H1 (cell line): Measurements from ENCODE around the gene ZNF839. TPM values are rescaled to one million over a fixed set of nuclear protein-coding genes. Genes with fewer than 3 reads are reported as not detected.

Source experiments
- CTCF ChIA-PET: fragments of 300-600 bp; sonication (Branson Sonifier 250); formaldehyde crosslinking; loops from one replicate; lab custom pipeline; 2021; ENCODE audit not compliant: partially characterized antibody; lab: Charles Lee
- POLR2A ChIA-PET: fragments of 300-600 bp; sonication (Branson Sonifier 250); formaldehyde crosslinking; loops from one replicate; lab custom pipeline; 2021; ENCODE audit warnings: inconsistent platforms; ENCODE audit not compliant: partially characterized antibody; lab: Charles Lee
- DNase-seq, 2 experiments: peaks; one replicate each; pipeline versions ENCODE4 v3.0.0 to v3.0.0-alpha.2; 2010 to 2022; ENCODE audit warnings: low spot score in 2 of 2, low read depth in 1 of 2, mixed read lengths in 1 of 2
- FAIRE-seq: peaks from 2 replicates; lab custom pipeline; 2011; peaks lifted over from hg19 to GRCh38; lab: Jason Lieb, UNC
- H2AFZ ChIP-seq: 2 replicates; pipeline ENCODE4 v1.8.1; 2012; ENCODE audit warnings: low read length, inconsistent platforms
- H2AK5ac ChIP-seq: 2 replicates; pipeline ENCODE4 v1.6.1; 2013; ENCODE audit warnings: low read depth, low read length
- H2BK120ac ChIP-seq: replicated peaks from 2 replicates; pipeline ENCODE3; 2013; ENCODE audit warnings: low read depth, low read length, inconsistent platforms
- H2BK12ac ChIP-seq: 2 replicates; pipeline ENCODE4 v1.6.1; 2013; ENCODE audit warnings: low read depth, low read length
- H2BK15ac ChIP-seq: 2 replicates; pipeline ENCODE4 v1.6.1; 2013; ENCODE audit warnings: low read length
- H2BK20ac ChIP-seq: 2 replicates; pipeline ENCODE4 v1.6.1; 2013; ENCODE audit warnings: low read length
- H2BK5ac ChIP-seq: 2 replicates; pipeline ENCODE4 v1.6.1; 2013; ENCODE audit warnings: low read depth, low read length
- H3K14ac ChIP-seq: 2 replicates; pipeline ENCODE4 v1.6.1; 2013; ENCODE audit warnings: inconsistent platforms; ENCODE audit not compliant: insufficient read length
- H3K18ac ChIP-seq: 2 replicates; pipeline ENCODE4 v1.6.1; 2013; ENCODE audit warnings: low read length; ENCODE audit errors: extremely low read depth
- H3K23ac ChIP-seq: 2 replicates; pipeline ENCODE4 v1.6.1; 2013; ENCODE audit warnings: inconsistent platforms; ENCODE audit not compliant: insufficient read length
- H3K23me2 ChIP-seq: 2 replicates; pipeline ENCODE4 v1.6.1; 2013; ENCODE audit warnings: low read depth, low read length
- H3K27ac ChIP-seq: 2 replicates; pipeline ENCODE4 v1.6.1; 2011; ENCODE audit warnings: low read depth, low read length, inconsistent platforms
- H3K27me3 ChIP-seq, 4 experiments: replicated peaks in 1 of 4; 1 replicate in 1 of 4; 2 replicates in 3 of 4; pipeline versions ENCODE4 v1.6.1 to v1.8.1; 2011 to 2013; ENCODE audit warnings: low read length in 3 of 4, mild to moderate bottlenecking in 3 of 4, inconsistent platforms in 2 of 4, mixed read lengths in 2 of 4, moderate library complexity in 1 of 4; ENCODE audit not compliant: control insufficient read depth in 3 of 4, insufficient read depth in 3 of 4; ENCODE audit errors: extremely low read depth in 1 of 4
- H3K36me3 ChIP-seq, 4 experiments: 2 replicates each; pipeline versions ENCODE4 v1.6.1 to v1.8.1; 2011 to 2013; ENCODE audit warnings: mild to moderate bottlenecking in 4 of 4, low read length in 3 of 4, moderate library complexity in 2 of 4, control low read depth in 1 of 4, inconsistent platforms in 1 of 4; ENCODE audit not compliant: insufficient read depth in 4 of 4, control insufficient read depth in 2 of 4
- H3K4ac ChIP-seq: replicated peaks from 2 replicates; pipeline ENCODE3; 2013; ENCODE audit warnings: low read length, low read depth, mixed read lengths, inconsistent platforms; ENCODE audit not compliant: insufficient read length
- H3K4me1 ChIP-seq, 4 experiments: replicated peaks in 1 of 4; 1 replicate in 1 of 4; 2 replicates in 3 of 4; pipeline versions ENCODE4 v1.6.1 to v1.8.1; 2011 to 2013; ENCODE audit warnings: low read length in 3 of 4, inconsistent platforms in 2 of 4, mixed read lengths in 1 of 4; ENCODE audit not compliant: insufficient read depth in 4 of 4, control insufficient read depth in 3 of 4
- H3K4me2 ChIP-seq, 2 experiments: 2 replicates each; pipeline versions ENCODE4 v1.6.1 to v1.8.1; 2011 to 2013; ENCODE audit warnings: low read depth in 2 of 2, low read length in 2 of 2, control low read depth in 1 of 2, inconsistent platforms in 1 of 2, mild to moderate bottlenecking in 1 of 2; ENCODE audit not compliant: insufficient read depth in 1 of 2
- H3K4me3 ChIP-seq, 4 experiments: fragments of 200-600, 300-600 bp in 1 of 4; sonication (generic), shearing (Covaris generic), sonication (Bioruptor Twin) in 1 of 4; 2 replicates each; pipeline versions ENCODE4 v1.5.1 to v1.8.1; 2011 to 2016; ENCODE audit warnings: low read length in 4 of 4, low read depth in 3 of 4, control low read depth in 2 of 4, inconsistent platforms in 2 of 4, mild to moderate bottlenecking in 2 of 4, mixed read lengths in 1 of 4, moderate library complexity in 1 of 4; ENCODE audit not compliant: insufficient read depth in 2 of 4; ENCODE audit errors: extremely low read depth in 1 of 4
- H3K56ac ChIP-seq: replicated peaks from 2 replicates; pipeline ENCODE3; 2013; ENCODE audit warnings: low read depth, mild to moderate bottlenecking, mixed read lengths, low read length, inconsistent platforms; ENCODE audit not compliant: insufficient read length
- H3K79me1 ChIP-seq: 2 replicates; pipeline ENCODE4 v1.6.1; 2013; ENCODE audit warnings: low read depth, low read length, control low read depth
- H3K79me2 ChIP-seq, 2 experiments: 2 replicates each; pipeline versions ENCODE4 v1.6.1 to v1.8.1; 2012 to 2013; ENCODE audit warnings: low read length in 2 of 2, mild to moderate bottlenecking in 2 of 2, inconsistent platforms in 1 of 2; ENCODE audit not compliant: insufficient read depth in 2 of 2, control insufficient read depth in 1 of 2
- H3K9ac ChIP-seq, 4 experiments: replicated peaks in 1 of 4; 1 replicate in 1 of 4; 2 replicates in 3 of 4; pipeline versions ENCODE4 v1.6.1 to v1.8.1; 2011 to 2013; ENCODE audit warnings: low read depth in 3 of 4, low read length in 3 of 4, control low read depth in 2 of 4, mild to moderate bottlenecking in 2 of 4, moderate library complexity in 2 of 4, inconsistent platforms in 1 of 4; ENCODE audit errors: extremely low read depth in 1 of 4
- H3K9me3 ChIP-seq, 2 experiments: 2 replicates each; pipeline versions ENCODE4 v1.6.1 to v1.8.1; 2012 to 2013; ENCODE audit warnings: mild to moderate bottlenecking in 2 of 2, moderate library complexity in 2 of 2, control low read depth in 1 of 2, inconsistent platforms in 1 of 2, low read depth in 1 of 2, low read length in 1 of 2, mixed read lengths in 1 of 2; ENCODE audit not compliant: insufficient read depth in 2 of 2
- H4K20me1 ChIP-seq, 2 experiments: replicated peaks in 1 of 2; 2 replicates each; pipeline versions ENCODE3 to v1.8.1; 2011 to 2013; ENCODE audit warnings: inconsistent platforms in 2 of 2, low read length in 2 of 2, mild to moderate bottlenecking in 1 of 2; ENCODE audit not compliant: insufficient read depth in 2 of 2, control insufficient read depth in 1 of 2
- H4K5ac ChIP-seq: 2 replicates; pipeline ENCODE4 v1.6.1; 2013; ENCODE audit warnings: low read length, low read depth, mixed read lengths, inconsistent platforms; ENCODE audit not compliant: insufficient read length
- H4K8ac ChIP-seq: 2 replicates; pipeline ENCODE4 v1.8.0; 2013; ENCODE audit warnings: mild to moderate bottlenecking, moderate library complexity, low read length, inconsistent platforms; ENCODE audit not compliant: insufficient read depth; ENCODE audit errors: extremely low read depth
- H4K91ac ChIP-seq: replicated peaks from 2 replicates; pipeline ENCODE3; 2013; ENCODE audit warnings: low read length, mixed read lengths, inconsistent platforms; ENCODE audit not compliant: insufficient read length
- BACH1 ChIP-seq: IDR thresholded peaks from 2 replicates; pipeline ENCODE4 v1.6.1; 2012; ENCODE audit warnings: low read length, improper control_type of control experiment
- CEBPB ChIP-seq: IDR thresholded peaks from 2 replicates; pipeline ENCODE4 v1.6.1; 2012; ENCODE audit warnings: low read depth, low read length
- GABPA ChIP-seq: IDR thresholded peaks from 2 replicates; pipeline ENCODE4 v1.6.1; 2011; ENCODE audit warnings: mild to moderate bottlenecking, low read length, moderate library complexity, borderline replicate concordance; ENCODE audit not compliant: insufficient read depth
- GTF2F1 ChIP-seq: IDR thresholded peaks from 2 replicates; pipeline ENCODE4 v1.6.1; 2012; ENCODE audit warnings: low read depth, low read length, improper control_type of control experiment, borderline replicate concordance
- RNF2 ChIP-seq: fragments of 200-900, 300-1000 bp; sonication (generic); IDR thresholded peaks from 2 replicates; pipeline ENCODE4 v1.7.1; 2016; ENCODE audit warnings: borderline replicate concordance, low read depth, mild to moderate bottlenecking, antibody characterized with exemption, low read length; ENCODE audit not compliant: poor library complexity, severe bottlenecking; ENCODE audit errors: missing control alignments
- SP4 ChIP-seq: IDR thresholded peaks from 2 replicates; pipeline ENCODE4 v1.6.1; 2012; ENCODE audit warnings: low read length, inconsistent platforms
- WGBS, 2 experiments: shearing (Covaris generic) in 1 of 2; methylation state at CpG; one replicate each; pipeline versions ENCODE4 v1.1.6 to v1.1.7; 2013 to 2015; ENCODE audit warnings: low lambda C conversion rate in 2 of 2, mixed read lengths in 2 of 2, inconsistent platforms in 1 of 2, low coverage in 1 of 2, missing lambda C conversion rate in 1 of 2; ENCODE audit not compliant: insufficient replicate concordance in 2 of 2, insufficient coverage in 1 of 2, insufficient read length in 1 of 2; ENCODE audit errors: extremely low coverage in 1 of 2, missing lambda C conversion rate in 1 of 2; 5-methylcytosine and 5-hydroxymethylcytosine counted together
- polyA plus RNA-seq, 7 experiments: library from polyadenylated mRNA; depleted of rRNA in 3 of 7; stranded (reverse) in 5 of 7; unstranded in 2 of 7; fragments of >200 nt in 5 of 7; fragments of 200-250 nt in 2 of 7; gene quantifications; 1 replicate in 5 of 7; 2 replicates in 1 of 7; 4 replicates in 1 of 7; pipeline versions ENCODE4 v1.2.1 to v1.2.3, GENCODE V29; 2011 to 2013; ENCODE audit warnings: missing spikeins in 2 of 7, mixed read lengths in 2 of 7
- total RNA-seq: library from RNA; stranded (reverse); fragmentation: NEBNext Ultra II Directional; extraction: Animal tissue kit (Norgen Biotek cat#: 25700); gene quantifications from 2 replicates; pipeline ENCODE4 v1.2.1, GENCODE V29; 2021

Gene ZNF839
- total and polyA plus RNA-seq, 2 of the 8 experiments (the other 6 are each of a cell fraction or from before 2014, with no cell fraction given) = 8.1 to 9.4 TPM

DNA sequence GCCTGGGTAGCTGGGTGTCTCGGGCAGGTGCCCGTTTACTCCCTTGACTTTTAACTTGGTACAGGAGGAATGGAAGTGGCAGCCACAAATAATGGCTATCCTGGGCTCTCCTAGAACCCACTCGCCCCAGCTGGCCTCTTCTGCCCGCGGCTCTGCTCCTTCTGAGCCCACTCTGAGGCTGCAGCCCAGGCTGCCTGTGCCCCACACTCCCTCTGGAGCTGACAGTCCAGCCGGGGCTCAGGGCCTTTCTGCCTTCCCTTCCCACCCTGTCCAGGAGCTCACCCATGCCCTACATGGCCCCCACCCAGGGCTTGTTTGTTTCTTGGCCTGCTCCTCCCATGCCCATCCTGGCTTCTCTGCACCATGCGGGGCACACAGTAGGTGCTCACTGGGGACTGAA is 15.6 kb downstream of the ZNF839 start:
- no peak overlapping the region for H4K8ac ChIP-seq
- H3K79me1 ChIP-seq = no peaks in the 10 kb centered on the region
- H3K9ac ChIP-seq = no peak overlapping the region
- FAIRE-seq (no peak), DNase-seq (no peak)
- H2BK12ac ChIP-seq = no peak overlapping the region
- ChIA-PET POLR2A (interaction anchor here (1.1 kb wide), 1 partner anchor 14 kb away, joined by 5 read pairs; no protein-coding TSS in a partner anchor), CTCF (interaction anchor here (0.6 to 4.2 kb wide), 6 partner anchors 11 to 354 kb away, joined by 3 to 22 read pairs (median 4); no protein-coding TSS in a partner anchor)
- peaks cover 0 to 2% of the 10 kb centered on the region in 2 experiments for H4K20me1 ChIP-seq
- H3K4ac ChIP-seq = no peak overlapping the region
- H3K27me3 ChIP-seq = no peaks in the 10 kb centered on the region
- H2BK120ac ChIP-seq = no peak overlapping the region
- H2BK5ac ChIP-seq = no peak overlapping the region; the same call in 1 of the 2 replicates
- H3K27ac ChIP-seq = no peak overlapping the region
- H2BK20ac ChIP-seq = no peak overlapping the region
- H3K23me2 ChIP-seq = no peaks in the 10 kb centered on the region
- peaks cover 0 to 17% (median 2%) of the 10 kb centered on the region in 4 experiments; a peak in 4 of 8 replicates for H3K36me3 ChIP-seq
- H3K9me3 ChIP-seq = no peaks in the 10 kb centered on the region
- H3K14ac ChIP-seq = no peak overlapping the region
- no peak overlapping the region for H3K23ac ChIP-seq
- H3K4me1 ChIP-seq = no peaks in the 10 kb centered on the region; a peak in 1 of 7 replicates
- TF ChIP-seq SP4 = no peak
- no peak for TF ChIP-seq CEBPB
- no peak for TF ChIP-seq GTF2F1
- no peak for TF ChIP-seq GABPA
- no peak for TF ChIP-seq RNF2
- no peak for TF ChIP-seq BACH1
- no peak overlapping the region for H3K4me3 ChIP-seq
- no peak overlapping the region for H4K5ac ChIP-seq
- no peak overlapping the region for H2BK15ac ChIP-seq
- H3K4me2 ChIP-seq = no peak overlapping the region
- H3K79me2 ChIP-seq = no peaks in the 10 kb centered on the region
- no peak overlapping the region for H2AFZ ChIP-seq
- 90% methylated on average over 7 of the region's 7 CpGs; no CpG with 5 or more reads in 1 of the 2 experiments for whole genome bisulfite sequencing, 2 experiments
- no peak overlapping the region for H2AK5ac ChIP-seq
- H4K91ac ChIP-seq = no peak overlapping the region
- H3K18ac ChIP-seq = no peak overlapping the region
- no peak overlapping the region for H3K56ac ChIP-seq
